ENCODE measurements around the gene TMEM196.

TMEM196 gene

DNA sequence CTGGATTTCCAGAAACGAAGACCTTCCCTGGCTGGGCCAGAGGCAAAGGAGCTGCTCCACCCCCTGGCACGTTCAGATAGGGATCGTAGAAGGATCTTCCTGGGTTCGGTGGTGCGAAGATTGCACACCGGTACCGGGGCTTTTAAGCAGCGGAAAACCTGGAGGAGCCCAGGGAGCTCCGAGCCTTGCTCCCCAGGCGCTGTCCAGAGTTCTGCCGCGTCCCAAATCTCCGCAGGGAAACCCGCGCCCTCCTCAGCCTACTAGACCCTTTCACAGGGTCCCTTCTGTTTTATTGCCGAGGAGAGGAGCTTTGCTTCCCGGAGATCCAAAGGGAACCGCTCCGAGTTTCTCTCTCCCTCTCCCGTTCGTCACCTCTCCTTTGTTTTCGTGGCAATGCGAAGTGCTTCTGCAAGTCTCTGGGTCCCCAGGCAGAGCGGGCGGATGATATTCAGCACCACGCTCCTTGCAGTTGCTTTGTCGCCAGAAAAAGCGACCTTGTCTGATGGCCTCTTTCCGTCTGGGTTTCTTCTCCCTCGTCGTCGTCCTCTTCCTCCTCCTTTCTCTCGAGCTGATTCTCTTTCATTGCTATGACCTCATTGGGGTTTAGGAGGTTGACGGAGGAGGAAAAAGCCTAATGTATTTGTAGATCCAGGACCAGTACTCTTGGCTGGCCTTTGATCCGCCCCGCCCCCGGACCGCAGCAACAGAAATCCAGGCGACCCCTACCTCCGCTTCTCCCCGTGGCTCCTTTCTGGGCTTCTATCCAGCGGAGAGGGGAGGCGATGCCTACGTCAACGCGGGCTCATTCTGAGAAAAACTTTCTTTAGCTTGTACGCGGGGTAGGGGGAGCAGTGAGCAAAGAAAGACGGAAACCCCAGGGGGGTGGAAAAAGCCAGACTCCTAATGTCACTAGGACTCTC, at the start of gene TMEM196:
Gene TMEM196, minus strand, starts transcription at position 777 of the 920 bp plus-strand sequence. CDS start 921 bp downstream, outside the sequence.
- peak; percentile 1 for DNase-seq

DNA sequence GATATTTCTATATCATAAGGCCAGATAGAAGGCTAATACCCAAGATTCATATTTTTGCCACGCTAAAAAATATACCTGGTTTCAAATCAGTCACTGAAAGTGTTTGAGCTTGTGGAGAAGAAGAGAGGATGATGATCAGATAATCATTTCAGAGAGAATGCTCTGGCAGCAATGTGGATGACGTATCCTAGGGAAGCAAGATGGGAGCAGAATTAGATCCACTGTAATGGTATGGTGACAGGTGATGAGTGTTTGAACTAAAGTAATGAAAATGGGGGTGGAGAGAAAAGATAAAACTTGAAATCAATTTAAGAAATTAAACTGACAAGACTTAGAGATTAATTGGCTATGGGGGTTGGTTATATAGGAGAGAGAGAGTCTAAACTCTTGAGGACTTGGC, 42.7 kb upstream of the TMEM196 start:
- no peak for DNase-seq

DNA sequence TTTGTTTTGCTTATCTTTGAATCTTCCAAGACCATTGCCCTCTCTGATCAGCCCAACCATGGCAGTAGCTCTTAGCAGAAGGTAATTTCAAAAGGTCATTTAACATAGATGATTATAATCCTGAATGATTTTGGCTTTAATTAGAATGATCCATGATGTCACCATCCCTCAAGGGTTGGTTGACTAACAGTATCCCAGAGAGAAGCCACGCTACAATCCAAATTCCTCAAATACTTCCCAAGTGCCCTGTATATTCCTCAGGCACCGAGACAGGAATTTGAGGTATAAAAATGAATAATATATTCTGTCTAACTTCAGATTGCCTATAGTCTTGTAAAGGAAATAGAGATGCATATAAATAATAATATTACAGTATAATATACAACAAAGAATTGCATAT, 42.1 kb upstream of the TMEM196 start:
- DNase-seq: no peak

DNA sequence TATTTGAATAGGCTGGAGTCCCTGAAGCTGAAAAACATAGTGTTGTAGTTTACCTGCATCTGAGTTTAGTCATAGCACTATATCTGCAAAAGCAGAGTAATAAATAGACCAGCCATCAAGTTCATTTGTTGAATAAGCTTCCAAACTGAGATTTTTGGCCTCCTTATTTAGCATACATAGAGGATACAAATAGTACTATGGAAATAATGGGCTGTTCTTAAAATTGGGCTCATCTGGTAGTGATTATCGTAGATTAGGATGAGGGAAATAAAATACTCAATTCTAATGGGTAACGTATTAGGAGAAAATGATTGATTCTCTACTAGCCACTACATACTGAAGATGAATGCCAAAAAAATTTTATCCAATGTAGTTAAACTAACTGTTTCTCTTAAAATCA, 41.4 kb upstream of the TMEM196 start:
- no peak for DNase-seq

DNA sequence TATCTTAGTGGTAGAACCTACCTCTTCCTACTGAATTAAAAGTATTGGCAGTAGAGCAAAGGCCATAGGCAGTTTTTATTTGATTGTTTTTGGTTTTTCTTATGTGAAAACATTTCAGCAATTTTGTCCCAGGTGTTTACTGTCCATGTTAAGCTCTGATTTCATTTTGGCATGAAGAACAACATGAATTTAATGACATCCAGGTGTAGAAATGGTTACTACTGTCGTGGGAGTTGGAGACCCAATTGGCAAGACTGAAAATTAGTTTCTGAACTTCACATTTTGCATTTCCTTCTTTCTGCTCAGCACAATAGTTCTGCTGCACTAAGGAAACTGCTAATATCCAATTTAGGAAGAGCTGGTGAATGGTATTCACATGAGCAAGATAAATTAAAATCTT, 38.0 kb upstream of the TMEM196 start:
- DNase-seq: no peak

DNA sequence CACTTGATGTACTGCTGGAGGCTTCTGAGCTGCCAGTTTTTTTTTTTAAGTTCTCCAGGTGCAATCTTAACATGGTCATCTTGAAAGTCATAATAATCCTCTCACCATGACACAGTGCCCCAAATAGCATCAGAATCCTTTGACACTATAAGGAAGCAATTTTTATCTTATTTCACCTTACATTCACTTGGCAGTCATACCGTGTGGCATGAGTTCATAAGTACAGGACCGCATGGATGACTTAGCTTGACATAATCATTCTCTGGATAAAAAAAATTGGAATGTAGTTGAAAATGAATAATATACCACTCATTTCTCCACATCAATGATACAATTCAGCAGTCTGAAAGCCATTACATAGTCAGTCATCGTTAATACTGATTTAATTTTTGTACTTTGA, 25.6 kb upstream of the TMEM196 start:
- no peak for DNase-seq

DNA sequence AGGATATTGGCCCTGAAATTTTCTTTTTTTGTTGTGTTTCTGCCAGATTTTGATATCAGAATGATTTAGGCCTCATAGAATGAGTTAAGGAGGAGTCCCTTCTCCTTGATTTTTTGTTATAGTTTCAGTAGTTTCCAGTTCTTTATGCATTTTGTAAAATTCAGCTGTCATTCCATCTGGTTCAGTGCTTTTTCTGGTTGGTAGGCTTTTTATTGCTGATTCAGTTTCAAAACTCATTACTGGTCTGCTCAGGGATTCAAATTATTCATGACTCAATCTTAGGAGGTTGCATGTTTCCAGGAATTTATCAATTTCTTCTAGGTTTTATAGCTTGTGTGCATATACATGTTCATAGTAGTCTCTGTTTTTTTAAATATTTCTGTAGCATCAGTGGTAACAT, 10.1 kb upstream of the TMEM196 start:
- DNase-seq: no peak

DNA sequence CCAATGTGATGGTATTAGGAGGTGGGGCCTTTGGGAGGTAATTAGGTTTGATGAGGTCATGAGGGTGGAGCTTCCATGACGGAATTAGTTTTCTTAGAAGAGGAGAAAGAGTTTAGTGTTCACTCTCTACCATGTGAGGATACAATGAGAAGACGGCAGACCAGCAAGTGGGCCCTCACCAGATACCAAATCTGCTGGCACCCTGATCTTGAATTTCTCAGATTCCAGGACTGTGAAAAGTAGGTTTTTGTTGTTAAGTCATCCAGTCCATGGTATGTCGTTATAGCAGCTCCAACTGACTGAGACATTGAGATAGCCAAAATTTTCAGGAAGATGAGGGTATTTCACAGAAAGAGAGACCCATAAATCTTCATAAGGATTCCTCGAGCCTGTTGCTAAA, 3.6 kb upstream of the TMEM196 start:
- DNase-seq: no peak

DNA sequence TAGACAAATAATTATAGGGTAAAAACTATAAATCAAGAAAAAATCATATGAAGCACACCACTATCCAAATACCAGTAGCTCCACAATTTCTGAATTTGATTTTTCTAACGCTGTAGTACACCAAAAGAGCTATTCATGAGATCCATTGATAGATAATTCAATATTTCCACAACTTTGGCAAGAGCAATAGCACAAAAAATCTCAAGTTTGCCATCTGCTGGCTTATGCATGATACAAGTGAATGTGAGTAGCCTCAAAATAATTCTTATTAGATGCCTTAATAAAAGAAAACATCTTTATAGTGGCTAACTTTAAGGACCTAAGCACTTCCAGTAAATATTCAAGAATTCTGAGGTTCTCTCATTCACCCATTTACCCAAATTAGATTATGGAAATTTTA, 2.2 kb upstream of the TMEM196 start:
- DNase-seq: no peak

DNA sequence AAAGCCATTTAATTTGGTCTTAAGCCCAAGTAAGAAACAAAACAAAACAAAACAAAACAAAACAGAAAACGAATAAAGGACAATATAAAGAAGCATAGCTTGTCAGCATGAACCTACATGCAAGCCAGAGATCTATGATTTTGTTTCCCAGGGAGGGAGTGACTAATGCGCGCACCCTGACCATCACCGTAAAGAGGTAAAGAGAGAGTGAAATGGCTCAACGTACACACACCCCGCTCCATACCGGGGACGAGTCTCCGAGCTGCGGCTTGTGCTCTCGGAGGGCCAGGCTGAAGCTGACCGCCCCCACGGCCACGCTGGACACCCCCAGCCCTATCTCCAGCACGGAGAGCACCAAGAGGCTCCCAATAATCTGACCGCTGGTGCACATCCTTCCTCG, 1.1 kb downstream of the TMEM196 start:
- no peak for DNase-seq

DNA sequence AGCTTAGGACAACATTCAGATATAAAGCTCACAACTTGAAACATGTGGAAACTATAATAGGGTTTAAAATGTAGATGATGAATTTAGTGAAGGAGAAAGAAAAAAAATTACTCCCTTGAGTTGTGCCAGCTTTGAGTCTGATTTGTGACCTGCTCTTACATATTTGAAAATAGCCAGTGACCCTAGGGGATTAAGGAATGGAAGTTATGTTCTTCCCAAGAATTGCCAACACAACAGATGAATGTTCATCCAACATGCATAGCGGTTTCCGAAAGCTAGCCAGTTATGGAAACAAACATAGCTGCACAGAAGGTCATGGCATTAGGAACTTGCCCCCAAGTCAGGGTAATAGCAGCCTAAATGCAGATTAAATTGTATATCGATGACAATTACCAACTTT, 10.8 kb downstream of the TMEM196 start:
- no peak for DNase-seq

DNA sequence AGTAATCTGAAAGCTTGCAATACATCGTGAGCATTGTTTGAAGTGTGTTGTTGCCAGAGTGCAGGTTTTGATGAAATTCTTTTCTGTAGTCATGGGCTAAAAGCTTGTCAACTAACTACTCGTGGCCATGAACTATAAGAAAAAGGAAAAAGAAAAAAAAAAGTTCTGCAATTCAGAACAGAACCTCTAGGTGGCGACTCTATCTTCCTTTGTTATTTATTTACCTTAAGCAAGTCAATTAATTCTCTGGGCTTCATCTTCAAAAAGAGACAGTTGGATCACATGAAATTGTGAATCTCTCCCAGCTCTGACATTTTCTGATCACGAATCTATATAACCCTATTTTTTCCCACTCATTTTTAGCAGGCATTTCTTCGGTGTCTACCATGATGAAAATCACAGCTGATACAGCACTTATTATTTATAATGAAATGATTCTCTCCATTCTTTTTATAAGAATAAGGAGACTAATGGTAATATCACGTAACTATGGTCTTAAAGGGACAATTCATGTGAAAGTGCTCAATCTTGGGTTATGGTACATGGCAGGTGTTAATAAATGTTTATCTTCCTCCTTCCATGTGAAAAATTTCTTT, 18.8 kb downstream of the TMEM196 start:
- peak; percentile 23 for DNase-seq

DNA sequence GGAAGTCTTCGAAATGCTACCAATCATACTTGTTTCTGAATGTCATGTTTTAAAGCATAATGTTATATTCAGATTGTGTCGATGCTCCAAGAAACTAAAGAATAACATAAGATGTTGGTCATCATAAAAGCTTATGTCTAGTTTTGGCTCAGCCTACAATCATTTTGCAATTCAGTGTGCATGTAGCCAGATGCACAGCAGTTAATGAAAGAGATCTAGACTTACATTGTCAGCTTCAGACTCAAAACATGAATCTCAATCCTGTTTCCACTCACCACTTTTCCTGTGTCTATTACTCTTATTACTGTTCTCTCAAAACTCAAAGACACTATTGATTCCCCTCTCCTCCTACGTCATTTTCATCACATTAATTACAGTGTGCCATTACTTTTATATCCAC, 21.4 kb downstream of the TMEM196 start:
- DNase-seq: no peak

DNA sequence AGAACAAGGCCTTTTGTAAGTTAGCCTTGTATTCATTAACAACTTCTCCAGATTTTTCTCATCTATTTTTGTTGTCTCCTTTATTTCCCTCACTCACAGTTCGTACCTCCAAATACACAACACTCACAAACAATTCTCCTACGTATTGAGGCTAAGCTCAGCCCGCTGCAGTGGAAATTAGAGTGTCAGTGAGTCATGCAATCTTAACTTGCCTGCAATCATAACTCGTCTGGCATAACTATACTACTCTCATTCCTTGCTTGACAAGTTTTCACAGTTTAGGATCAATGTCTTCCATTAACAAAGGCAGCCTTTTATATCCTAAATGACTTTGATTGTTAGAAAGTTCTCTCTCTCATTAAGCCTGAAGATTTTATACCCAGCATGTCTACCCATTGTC, 23.8 kb downstream of the TMEM196 start:
- no peak for DNase-seq

DNA sequence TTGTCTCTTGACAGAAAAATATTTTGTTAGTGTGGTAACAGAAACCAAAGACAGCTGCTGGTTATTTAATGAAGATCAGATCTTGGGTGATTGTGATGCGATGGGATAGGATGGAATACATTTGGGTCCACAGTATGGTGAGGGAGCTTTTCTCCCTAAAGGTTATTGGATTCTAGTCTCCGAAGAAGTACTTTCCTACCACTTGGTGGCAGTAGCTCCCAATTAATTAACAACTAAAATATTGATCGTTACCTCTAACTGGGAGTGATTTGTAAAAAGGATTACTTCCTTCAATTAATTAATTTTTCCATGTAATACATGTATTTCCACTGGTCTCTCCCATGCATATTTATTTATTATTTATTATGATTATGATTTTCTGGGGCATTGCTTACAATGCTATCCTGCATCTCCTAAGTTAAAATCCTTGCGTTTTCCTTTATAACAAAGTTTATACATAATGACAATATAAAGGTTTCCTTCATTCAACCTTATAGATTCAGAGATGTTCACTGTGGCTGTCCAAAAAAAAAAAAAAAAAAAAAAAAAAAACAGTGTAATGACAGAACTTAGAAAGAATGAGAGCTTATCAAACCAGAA, 25.6 kb downstream of the TMEM196 start:
- DNase-seq: peak; percentile 5

DNA sequence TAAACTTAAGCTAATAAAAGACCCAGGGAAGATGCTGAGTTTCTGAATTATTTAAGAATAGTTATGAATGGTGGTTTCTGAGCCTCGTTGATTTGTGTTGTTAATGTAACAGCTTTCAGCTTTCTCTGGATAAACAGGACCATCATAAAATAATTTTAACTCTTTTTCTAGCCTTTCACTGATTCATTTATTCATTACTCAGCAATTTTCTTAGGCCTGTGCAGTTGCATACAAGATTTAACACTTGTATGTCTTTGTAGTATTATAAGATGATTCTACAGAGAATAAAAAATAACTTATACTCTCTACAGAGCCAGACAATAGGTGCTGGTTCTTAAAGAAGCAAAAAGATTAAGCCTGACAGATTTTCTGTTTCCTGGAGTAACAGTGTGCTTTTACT, 29.3 kb downstream of the TMEM196 start:
- DNase-seq: no peak

DNA sequence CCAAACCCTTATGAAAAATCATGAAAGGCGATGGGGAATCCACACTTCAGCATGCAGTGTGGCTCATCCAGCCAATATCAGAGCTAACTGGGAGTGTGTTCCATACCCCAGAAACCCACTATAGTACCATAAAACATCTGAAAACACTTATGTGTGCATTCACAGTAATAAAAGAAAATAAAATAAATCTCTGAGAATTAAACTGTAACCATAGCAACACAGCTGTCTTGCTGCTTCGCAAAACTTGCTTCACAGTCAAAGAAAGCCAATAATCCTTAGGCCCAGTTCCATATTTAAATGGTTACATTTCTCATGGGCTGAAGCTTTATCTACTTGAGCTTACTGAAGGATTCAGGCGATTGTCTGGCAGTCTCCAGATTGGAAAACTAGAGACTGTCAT, 44.7 kb downstream of the TMEM196 start:
- DNase-seq: no peak

DNA sequence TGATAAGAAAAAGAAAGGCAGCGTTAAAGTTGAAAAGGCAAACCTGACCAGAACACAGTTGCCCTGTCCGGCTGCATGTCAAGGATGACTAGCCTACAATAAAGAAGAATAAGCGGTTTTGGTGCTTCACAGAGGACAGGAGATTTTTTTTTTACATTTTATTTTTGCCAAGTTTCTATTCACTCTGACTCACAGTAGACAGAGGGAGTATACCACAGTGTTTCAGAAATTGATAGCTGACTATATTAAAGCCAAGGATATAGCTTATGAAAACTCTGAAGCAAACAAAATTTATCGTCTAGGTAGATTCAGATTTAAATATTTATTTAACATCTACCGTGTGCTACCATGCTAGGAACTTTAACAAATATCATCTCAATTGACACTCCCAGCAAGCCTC, 47.6 kb downstream of the TMEM196 start:
- DNase-seq: no peak

DNA sequence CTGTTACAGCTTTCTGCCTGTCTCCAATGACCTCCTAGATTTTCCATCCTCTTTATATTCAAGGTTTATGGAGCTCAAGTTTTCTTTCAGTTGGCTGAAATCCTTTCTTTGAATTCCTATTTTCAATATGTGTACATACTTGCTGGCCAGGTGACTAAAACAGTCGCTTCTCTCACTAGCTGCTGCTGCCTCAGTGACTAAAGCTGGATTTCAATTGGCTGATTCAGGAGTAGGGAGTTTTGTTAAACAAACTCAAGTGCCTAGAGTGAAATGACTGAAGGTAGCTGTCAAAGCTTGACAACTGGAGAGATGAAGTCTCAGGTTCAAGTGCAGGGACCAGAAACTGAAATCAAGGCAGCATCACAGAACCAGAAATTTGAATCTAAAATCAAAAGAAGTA, 57.9 kb downstream of the TMEM196 start:
- DNase-seq: no peak

DNA sequence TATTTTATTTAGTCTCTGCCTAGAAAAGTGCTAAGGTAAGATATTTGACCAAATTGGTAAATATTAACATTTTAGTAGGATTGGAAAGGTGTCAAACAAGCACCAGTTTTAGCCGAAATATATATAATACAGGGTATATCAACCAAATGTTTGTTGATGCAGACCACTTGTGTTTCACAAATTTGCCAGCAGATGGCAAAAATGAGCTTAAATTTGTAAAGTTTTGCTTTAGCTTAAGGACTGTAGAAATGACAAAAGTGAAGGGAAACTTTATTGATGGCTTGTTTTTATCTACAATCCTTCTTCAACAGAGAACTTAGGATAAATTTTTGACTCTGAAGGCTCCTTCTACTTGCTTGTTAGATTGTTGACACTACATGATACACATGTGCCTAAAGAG, 59.7 kb downstream of the TMEM196 start:
- no peak for DNase-seq

DNA sequence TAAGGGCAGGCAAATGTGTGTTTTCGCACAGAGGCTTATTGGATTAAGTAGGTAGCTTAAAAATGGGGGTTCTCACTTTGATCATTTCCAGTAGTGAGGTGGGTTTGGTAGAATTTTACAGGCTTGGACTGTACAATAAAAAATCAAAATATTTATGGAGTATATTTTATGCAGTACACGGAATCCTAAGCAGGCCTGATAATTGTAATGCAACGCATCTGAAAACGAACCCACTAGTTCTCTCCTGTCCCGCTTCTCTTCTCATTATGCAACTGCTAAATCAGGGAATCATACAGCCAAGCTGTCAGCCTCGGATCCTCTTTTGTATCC, 64.2 kb downstream of the TMEM196 start:
- no peak for DNase-seq

DNA sequence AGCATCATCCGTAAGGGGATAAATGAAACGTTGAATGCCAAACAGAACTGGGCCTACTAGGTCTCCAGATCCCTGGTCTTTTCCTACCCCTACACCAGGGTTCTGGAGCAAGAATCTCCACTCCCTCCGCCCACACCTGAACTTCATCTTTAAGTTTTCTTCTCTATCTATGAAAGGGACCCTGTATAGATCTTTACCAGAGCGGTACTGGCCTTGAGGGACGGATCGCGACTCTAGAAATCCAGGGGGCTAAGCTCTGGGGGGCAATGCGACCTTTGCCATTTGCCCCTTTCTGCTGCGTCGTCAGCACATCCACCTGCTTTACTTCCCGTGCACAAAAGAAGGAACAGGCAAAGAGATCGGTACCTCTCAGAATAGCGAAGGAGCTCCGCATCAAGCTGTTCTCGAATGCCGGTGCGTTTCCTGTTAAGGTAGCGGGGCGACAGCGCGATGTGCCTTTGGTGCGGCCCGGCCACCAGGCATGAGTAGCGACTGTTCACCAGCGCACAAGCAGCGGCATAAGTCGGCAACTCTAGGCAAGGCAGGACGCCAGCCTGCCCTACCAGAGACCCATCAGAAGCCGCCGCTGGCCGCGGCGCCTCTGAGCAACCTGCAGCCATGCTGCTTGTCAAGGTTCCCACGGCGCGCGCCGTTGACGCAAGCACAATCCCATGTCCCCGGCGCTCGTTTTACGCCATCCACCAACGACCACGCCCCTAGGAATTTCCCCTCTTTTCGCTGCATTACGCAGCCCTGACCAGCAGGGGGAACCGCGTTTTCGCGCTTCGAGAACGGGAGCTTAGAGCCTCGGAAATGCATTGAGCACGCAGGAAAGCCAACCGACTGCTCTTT, 64.8 kb downstream of the TMEM196 start, which contains the start of gene POLR1F:
Gene POLR1F, minus strand, starts transcription at position 641 of the 852 bp plus-strand sequence. Its CDS starts 21 bp downstream, at position 620.
- DNase-seq: peak; percentile 60

DNA sequence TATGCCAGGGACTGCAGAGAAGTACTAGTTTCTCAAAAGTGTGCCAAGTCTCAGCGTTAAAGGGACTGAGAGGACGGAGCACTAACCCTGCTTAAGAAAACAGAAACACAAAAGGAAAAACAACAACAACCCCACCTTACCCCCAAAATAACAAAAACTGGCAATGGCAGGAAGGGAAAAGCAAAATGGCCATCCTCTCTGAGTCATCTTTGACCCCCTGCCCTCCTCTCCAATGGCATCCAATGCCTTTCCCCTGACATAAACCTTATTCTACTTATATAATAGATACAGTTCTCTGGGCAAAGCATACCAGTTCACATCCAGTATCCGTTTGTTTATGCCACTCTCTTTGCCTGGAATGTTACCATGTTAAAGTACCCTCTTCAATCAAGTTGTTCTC, 66.2 kb downstream of the TMEM196 start:
- DNase-seq: no peak
